Suprapubic skin (tissue), 4 donors: ENCODE results near the gene EDN1.

Experiments
- EP300 ChIP-seq: sonication (generic); formaldehyde crosslinking; IDR thresholded peaks from one replicate; pipeline ENCODE4 v1.6.1; 2017; ENCODE audit warnings: antibody characterized with exemption
- POLR2AphosphoS5 ChIP-seq, 3 donors: sonication (generic); formaldehyde crosslinking; IDR thresholded peaks; one replicate each; pipeline ENCODE4 v1.6.1; 2017; ENCODE audit warnings: antibody characterized with exemption in 3 of 3
- TF ChIP-seq, protein P1 (sequence below), 2 donors: fragments of 200-600 bp in 1 of 2; fragments of 450-650 bp in 1 of 2; sonication (generic) in 1 of 2; IDR thresholded peaks; one replicate each; pipeline ENCODE4 v1.5.1; 2016 to 2019; ENCODE audit warnings: antibody characterized with exemption in 2 of 2, mild to moderate bottlenecking in 1 of 2, moderate library complexity in 1 of 2

DNA sequence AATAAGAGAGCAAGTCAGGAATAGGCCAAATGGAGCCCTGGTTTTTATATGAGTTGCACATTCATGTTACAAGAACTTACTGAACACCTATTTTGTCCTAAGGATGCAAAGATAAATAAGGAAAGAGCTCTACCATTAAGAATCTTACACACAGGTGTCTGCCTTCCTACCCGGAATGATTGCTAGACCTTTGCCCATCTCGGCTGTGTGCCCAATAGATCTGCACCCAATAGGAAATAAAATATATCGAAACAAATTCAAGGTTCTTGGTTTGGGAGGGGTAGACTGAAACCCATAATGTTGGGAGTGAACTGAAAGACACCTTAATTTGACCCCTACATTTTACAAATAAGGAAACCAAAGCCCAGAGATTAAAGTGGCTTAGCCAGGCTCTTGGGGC lies 48.9 kb downstream of the EDN1 start:
- TF ChIP-seq POLR2AphosphoS5 (IDR thresholded peaks at IDR 0.05): no peak
- no peak for TF ChIP-seq EP300
- TF ChIP-seq, protein P1, sequence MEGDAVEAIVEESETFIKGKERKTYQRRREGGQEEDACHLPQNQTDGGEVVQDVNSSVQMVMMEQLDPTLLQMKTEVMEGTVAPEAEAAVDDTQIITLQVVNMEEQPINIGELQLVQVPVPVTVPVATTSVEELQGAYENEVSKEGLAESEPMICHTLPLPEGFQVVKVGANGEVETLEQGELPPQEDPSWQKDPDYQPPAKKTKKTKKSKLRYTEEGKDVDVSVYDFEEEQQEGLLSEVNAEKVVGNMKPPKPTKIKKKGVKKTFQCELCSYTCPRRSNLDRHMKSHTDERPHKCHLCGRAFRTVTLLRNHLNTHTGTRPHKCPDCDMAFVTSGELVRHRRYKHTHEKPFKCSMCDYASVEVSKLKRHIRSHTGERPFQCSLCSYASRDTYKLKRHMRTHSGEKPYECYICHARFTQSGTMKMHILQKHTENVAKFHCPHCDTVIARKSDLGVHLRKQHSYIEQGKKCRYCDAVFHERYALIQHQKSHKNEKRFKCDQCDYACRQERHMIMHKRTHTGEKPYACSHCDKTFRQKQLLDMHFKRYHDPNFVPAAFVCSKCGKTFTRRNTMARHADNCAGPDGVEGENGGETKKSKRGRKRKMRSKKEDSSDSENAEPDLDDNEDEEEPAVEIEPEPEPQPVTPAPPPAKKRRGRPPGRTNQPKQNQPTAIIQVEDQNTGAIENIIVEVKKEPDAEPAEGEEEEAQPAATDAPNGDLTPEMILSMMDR (IDR thresholded peaks at IDR 0.05): no peak
